ENCODE data around the gene SNX25.
A peak's percentile ranks its signal among the peaks of the same experiment; 100 is the strongest.

Gene SNX25

GRCh38 chr4:185209031-185209851, at the start of gene SNX25:
TSS of gene SNX25 (plus strand) at chr4:185209598. CDS start at chr4:185209827, 229 bp downstream.
- POLR2A ChIA-PET (ENCODE audit: low non-redundant PET): interaction anchor here (0.6 kb wide), 1 partner anchor 187 kb away, joined by 3 read pairs; the partner anchor contains the start of gene ANKRD37
- H3K27ac ChIP-seq: peak within 1 kb of the TSS; percentile 66

GRCh38 chr4:185165605-185166063, 43.8 kb upstream of the SNX25 start:
- DNase-seq (ENCODE audit: low spot score): no peak
- CTCF ChIA-PET: no interaction called here
- POLR2A ChIA-PET (ENCODE audit: low non-redundant PET): no interaction called here
- H3K27ac ChIP-seq: no peak overlapping the region
- no peak for TF ChIP-seq CTCF (conservative IDR thresholded peaks at IDR 0.05; ENCODE audit: low read depth)

More at GRCh38 chr4:185209031-185209851, at the start of gene SNX25:
- TF ChIP-seq CTCF (conservative IDR thresholded peaks at IDR 0.05; ENCODE audit: low read depth): peak; percentile 23
- DNase-seq (ENCODE audit: low spot score): peak; percentile 58
- CTCF ChIA-PET: interaction anchor here (0.6 kb wide), 1 partner anchor 195 kb away, joined by 6 read pairs; no protein-coding TSS in a partner anchor

GRCh38 chr4:185167234-185167633, 42.2 kb upstream of the SNX25 start:
- DNase-seq (ENCODE audit: low spot score): no peak
- ChIA-PET CTCF (interaction anchor here (0.5 to 0.6 kb wide), 2 partner anchors 15 to 17 kb away, joined by 3 read pairs; no protein-coding TSS in a partner anchor), POLR2A (ENCODE audit: low non-redundant PET) (no interaction called here)
- TF ChIP-seq CTCF (conservative IDR thresholded peaks at IDR 0.05; ENCODE audit: low read depth): no peak
- H3K27ac ChIP-seq: no peak overlapping the region

GRCh38 chr4:185171373-185172071, 37.9 kb upstream of the SNX25 start:
- H3K27ac ChIP-seq: peak overlapping the region; percentile 50; the same call in 1 of the 2 replicates
- DNase-seq (ENCODE audit: low spot score): no peak
- no peak for TF ChIP-seq CTCF (conservative IDR thresholded peaks at IDR 0.05; ENCODE audit: low read depth)
- POLR2A ChIA-PET (ENCODE audit: low non-redundant PET): interaction anchor here (0.7 kb wide), 1 partner anchor 14 kb away, joined by 7 read pairs; no protein-coding TSS in a partner anchor
- CTCF ChIA-PET: interaction anchor here (0.6 to 0.7 kb wide), 3 partner anchors 249 to 1534 kb away, joined by 3 to 4 read pairs (median 4); no protein-coding TSS in a partner anchor

GRCh38 chr4:185179488-185179887, 29.9 kb upstream of the SNX25 start:
- POLR2A ChIA-PET (ENCODE audit: low non-redundant PET): no interaction called here
- DNase-seq (ENCODE audit: low spot score): no peak
- TF ChIP-seq CTCF (conservative IDR thresholded peaks at IDR 0.05; ENCODE audit: low read depth): no peak
- CTCF ChIA-PET: interaction anchor here (0.6 to 0.7 kb wide), 2 partner anchors 84 to 105 kb away, joined by 3 to 4 read pairs; no protein-coding TSS in a partner anchor
- H3K27ac ChIP-seq: no peak overlapping the region

- no peak for DNase-seq (ENCODE audit: low spot score)
- no peak for TF ChIP-seq CTCF (conservative IDR thresholded peaks at IDR 0.05; ENCODE audit: low read depth)
- H3K27ac ChIP-seq: no peak overlapping the region
- CTCF ChIA-PET: no interaction called here
- POLR2A ChIA-PET (ENCODE audit: low non-redundant PET): no interaction called here
Observed at GRCh38 chr4:185182239-185182638, 27.2 kb upstream of the SNX25 start.
